ENCODE measurements around the gene ARL14. TPM values are rescaled to one million over a fixed set of nuclear protein-coding genes. Genes with fewer than 3 reads are reported as not detected.

ARL14 gene
- total RNA-seq, 1 donor from 2014 or later, result not detected

- H3K27me3 Mint-ChIP-seq (ENCODE audit: low read depth), result no peaks in the 10 kb centered on the region
- H3K27ac Mint-ChIP-seq (ENCODE audit: unreplicated experiment), result peak overlapping the region; percentile 19
Observed at GRCh38 chr3:160665784-160666526, 11.0 kb upstream of the ARL14 start.

GRCh38 chr3:160667452-160667851, 9.5 kb upstream of the ARL14 start:
- H3K27me3 Mint-ChIP-seq (ENCODE audit: low read depth), result no peaks in the 10 kb centered on the region
- DNase-seq (ENCODE audit: low read depth, low spot score), result no peak

More at GRCh38 chr3:160665784-160666526, 11.0 kb upstream of the ARL14 start:
- TF ChIP-seq CTCF (conservative IDR thresholded peaks at IDR 0.05), result no peak
- Mint-ChIP-seq H3K9me3 (peaks cover 4% of the 10 kb centered on the region), H3K36me3 (ENCODE audit: low read depth) (no peaks in the 10 kb centered on the region), H3K4me1 (peaks cover 35% of the 10 kb centered on the region), H3K4me3 (no peak overlapping the region)
- no peak for DNase-seq (ENCODE audit: low read depth, low spot score)

GRCh38 chr3:160668454-160668853, 8.5 kb upstream of the ARL14 start:
- H3K27ac Mint-ChIP-seq (ENCODE audit: unreplicated experiment), result no peak overlapping the region
- H3K36me3 Mint-ChIP-seq (ENCODE audit: low read depth), result no peaks in the 10 kb centered on the region
- peaks cover 4% of the 10 kb centered on the region for H3K9me3 Mint-ChIP-seq
- no peak for TF ChIP-seq CTCF (conservative IDR thresholded peaks at IDR 0.05)
- H3K4me1 Mint-ChIP-seq, result peaks cover 16% of the 10 kb centered on the region
- H3K4me3 Mint-ChIP-seq, result no peak overlapping the region
- no peaks in the 10 kb centered on the region for H3K27me3 Mint-ChIP-seq (ENCODE audit: low read depth)
- no peak for DNase-seq (ENCODE audit: low read depth, low spot score)

More at GRCh38 chr3:160667452-160667851, 9.5 kb upstream of the ARL14 start:
- H3K27ac Mint-ChIP-seq (ENCODE audit: unreplicated experiment), result no peak overlapping the region
- no peak for TF ChIP-seq CTCF (conservative IDR thresholded peaks at IDR 0.05)
- peaks cover 4% of the 10 kb centered on the region for H3K9me3 Mint-ChIP-seq
- H3K4me1 Mint-ChIP-seq, result peaks cover 21% of the 10 kb centered on the region
- H3K36me3 Mint-ChIP-seq (ENCODE audit: low read depth), result no peaks in the 10 kb centered on the region
- no peak overlapping the region for H3K4me3 Mint-ChIP-seq

- Mint-ChIP-seq H3K36me3 (ENCODE audit: low read depth) (no peaks in the 10 kb centered on the region), H3K4me3 (no peak overlapping the region), H3K27ac (ENCODE audit: unreplicated experiment) (no peak overlapping the region), H3K9me3 (peaks cover 4% of the 10 kb centered on the region), H3K4me1 (peaks cover 8% of the 10 kb centered on the region), H3K27me3 (ENCODE audit: low read depth) (no peaks in the 10 kb centered on the region)
- no peak for DNase-seq (ENCODE audit: low read depth, low spot score)
- TF ChIP-seq CTCF (conservative IDR thresholded peaks at IDR 0.05), result no peak
Observed at GRCh38 chr3:160671231-160671630, 5.7 kb upstream of the ARL14 start.

DNA sequence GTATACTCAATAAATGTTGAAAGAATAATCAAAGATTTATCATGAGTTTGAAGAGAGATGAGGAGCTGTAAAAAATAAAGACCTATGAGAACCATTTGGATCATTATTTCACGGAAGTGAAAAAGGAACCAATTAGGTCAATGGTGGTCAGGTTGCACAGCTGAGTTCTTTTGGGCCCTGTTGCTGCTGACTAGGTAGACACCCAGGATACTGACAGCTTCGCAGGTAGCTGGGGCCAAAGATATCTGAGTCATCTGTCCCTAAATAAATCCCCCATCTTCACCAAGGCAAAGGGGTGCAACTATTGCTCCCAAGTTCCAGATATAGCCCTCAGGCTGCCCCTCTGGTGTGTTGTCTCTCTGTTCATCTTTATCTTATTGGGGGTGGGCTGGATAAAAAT, 5.0 kb upstream of the ARL14 start:
- Mint-ChIP-seq H3K27ac (ENCODE audit: unreplicated experiment) (no peak overlapping the region), H3K27me3 (ENCODE audit: low read depth) (no peaks in the 10 kb centered on the region), H3K4me1 (peaks cover under 1% of the 10 kb centered on the region), H3K36me3 (ENCODE audit: low read depth) (no peaks in the 10 kb centered on the region), H3K9me3 (peaks cover 4% of the 10 kb centered on the region), H3K4me3 (no peak overlapping the region)
- DNase-seq (ENCODE audit: low read depth, low spot score), result no peak
- no peak for TF ChIP-seq CTCF (conservative IDR thresholded peaks at IDR 0.05)
